Activated CD8-positive, alpha-beta memory T cell treated with anti-CD3 and anti-CD28 coated beads, Interleukin-2, amount 50 U/mL, for 24 hours (primary cell): ENCODE data around the gene ECE1.

Experiments
- DNase-seq: peaks from one replicate; pipeline ENCODE4 v3.0.0-alpha.2; 2020; ENCODE audit errors: extremely low read depth

Gene ECE1

GRCh38 chr1:21325231-21325718, 35.0 kb upstream of the ECE1 start:
- no peak for DNase-seq

GRCh38 chr1:21324368-21325141, 34.3 kb upstream of the ECE1 start:
- DNase-seq: peak; percentile 67

- DNase-seq: no peak
Measured at GRCh38 chr1:21323091-21323490, 32.8 kb upstream of the ECE1 start.

- no peak for DNase-seq
Measured at GRCh38 chr1:21322681-21323016, 32.4 kb upstream of the ECE1 start.

- DNase-seq: no peak
Measured at GRCh38 chr1:21321963-21322680, 31.9 kb upstream of the ECE1 start.

GRCh38 chr1:21320410-21321108, 30.3 kb upstream of the ECE1 start:
- no peak for DNase-seq

GRCh38 chr1:21319447-21320407, 29.5 kb upstream of the ECE1 start:
- no peak for DNase-seq

GRCh38 chr1:21318714-21319159, 28.5 kb upstream of the ECE1 start:
- DNase-seq: no peak

- DNase-seq: no peak
Measured at GRCh38 chr1:21318057-21318713, 27.9 kb upstream of the ECE1 start.

GRCh38 chr1:21317690-21318043, 27.4 kb upstream of the ECE1 start:
- DNase-seq: no peak

- no peak for DNase-seq
Measured at GRCh38 chr1:21317035-21317689, 26.9 kb upstream of the ECE1 start.

- no peak for DNase-seq
Measured at GRCh38 chr1:21314743-21315396, 24.6 kb upstream of the ECE1 start.

- DNase-seq: no peak
Measured at GRCh38 chr1:21313886-21314721, 23.8 kb upstream of the ECE1 start.

- no peak for DNase-seq
Measured at GRCh38 chr1:21313203-21313885, 23.1 kb upstream of the ECE1 start.

- DNase-seq: no peak
Measured at GRCh38 chr1:21312407-21312992, 22.2 kb upstream of the ECE1 start.

- DNase-seq: no peak
Measured at GRCh38 chr1:21311016-21311415, 20.8 kb upstream of the ECE1 start.

- DNase-seq: no peak
Measured at GRCh38 chr1:21308847-21309652, 18.8 kb upstream of the ECE1 start.
